H1 (cell line): ENCODE results near the gene GRIK2. TPM values are rescaled to one million over a fixed set of nuclear protein-coding genes. Genes with fewer than 3 reads are reported as not detected.

Experiments used
- CTCF ChIA-PET: fragments of 300-600 bp; sonication (Branson Sonifier 250); formaldehyde crosslinking; loops from one replicate; lab custom pipeline; 2021; ENCODE audit not compliant: partially characterized antibody; lab: Charles Lee
- POLR2A ChIA-PET: fragments of 300-600 bp; sonication (Branson Sonifier 250); formaldehyde crosslinking; loops from one replicate; lab custom pipeline; 2021; ENCODE audit warnings: inconsistent platforms; ENCODE audit not compliant: partially characterized antibody; lab: Charles Lee
- DNase-seq, 2 experiments: peaks; one replicate each; pipeline versions ENCODE4 v3.0.0 to v3.0.0-alpha.2; 2010 to 2022; ENCODE audit warnings: low spot score in 2 of 2, low read depth in 1 of 2, mixed read lengths in 1 of 2
- FAIRE-seq: peaks from 2 replicates; lab custom pipeline; 2011; peaks lifted over from hg19 to GRCh38; lab: Jason Lieb, UNC
- H2AFZ ChIP-seq: 2 replicates; pipeline ENCODE4 v1.8.1; 2012; ENCODE audit warnings: low read length, inconsistent platforms
- H2AK5ac ChIP-seq: 2 replicates; pipeline ENCODE4 v1.6.1; 2013; ENCODE audit warnings: low read depth, low read length
- H2BK120ac ChIP-seq: replicated peaks from 2 replicates; pipeline ENCODE3; 2013; ENCODE audit warnings: low read depth, low read length, inconsistent platforms
- H2BK12ac ChIP-seq: 2 replicates; pipeline ENCODE4 v1.6.1; 2013; ENCODE audit warnings: low read depth, low read length
- H2BK15ac ChIP-seq: 2 replicates; pipeline ENCODE4 v1.6.1; 2013; ENCODE audit warnings: low read length
- H2BK20ac ChIP-seq: 2 replicates; pipeline ENCODE4 v1.6.1; 2013; ENCODE audit warnings: low read length
- H2BK5ac ChIP-seq: 2 replicates; pipeline ENCODE4 v1.6.1; 2013; ENCODE audit warnings: low read depth, low read length
- H3K14ac ChIP-seq: 2 replicates; pipeline ENCODE4 v1.6.1; 2013; ENCODE audit warnings: inconsistent platforms; ENCODE audit not compliant: insufficient read length
- H3K18ac ChIP-seq: 2 replicates; pipeline ENCODE4 v1.6.1; 2013; ENCODE audit warnings: low read length; ENCODE audit errors: extremely low read depth
- H3K23ac ChIP-seq: 2 replicates; pipeline ENCODE4 v1.6.1; 2013; ENCODE audit warnings: inconsistent platforms; ENCODE audit not compliant: insufficient read length
- H3K23me2 ChIP-seq: 2 replicates; pipeline ENCODE4 v1.6.1; 2013; ENCODE audit warnings: low read depth, low read length
- H3K27ac ChIP-seq: 2 replicates; pipeline ENCODE4 v1.6.1; 2011; ENCODE audit warnings: low read depth, low read length, inconsistent platforms
- H3K27me3 ChIP-seq, 4 experiments: replicated peaks in 1 of 4; 1 replicate in 1 of 4; 2 replicates in 3 of 4; pipeline versions ENCODE4 v1.6.1 to v1.8.1; 2011 to 2013; ENCODE audit warnings: low read length in 3 of 4, mild to moderate bottlenecking in 3 of 4, inconsistent platforms in 2 of 4, mixed read lengths in 2 of 4, moderate library complexity in 1 of 4; ENCODE audit not compliant: control insufficient read depth in 3 of 4, insufficient read depth in 3 of 4; ENCODE audit errors: extremely low read depth in 1 of 4
- H3K36me3 ChIP-seq, 4 experiments: 2 replicates each; pipeline versions ENCODE4 v1.6.1 to v1.8.1; 2011 to 2013; ENCODE audit warnings: mild to moderate bottlenecking in 4 of 4, low read length in 3 of 4, moderate library complexity in 2 of 4, control low read depth in 1 of 4, inconsistent platforms in 1 of 4; ENCODE audit not compliant: insufficient read depth in 4 of 4, control insufficient read depth in 2 of 4
- H3K4ac ChIP-seq: replicated peaks from 2 replicates; pipeline ENCODE3; 2013; ENCODE audit warnings: low read length, low read depth, mixed read lengths, inconsistent platforms; ENCODE audit not compliant: insufficient read length
- H3K4me1 ChIP-seq, 4 experiments: replicated peaks in 1 of 4; 1 replicate in 1 of 4; 2 replicates in 3 of 4; pipeline versions ENCODE4 v1.6.1 to v1.8.1; 2011 to 2013; ENCODE audit warnings: low read length in 3 of 4, inconsistent platforms in 2 of 4, mixed read lengths in 1 of 4; ENCODE audit not compliant: insufficient read depth in 4 of 4, control insufficient read depth in 3 of 4
- H3K4me2 ChIP-seq, 2 experiments: 2 replicates each; pipeline versions ENCODE4 v1.6.1 to v1.8.1; 2011 to 2013; ENCODE audit warnings: low read depth in 2 of 2, low read length in 2 of 2, control low read depth in 1 of 2, inconsistent platforms in 1 of 2, mild to moderate bottlenecking in 1 of 2; ENCODE audit not compliant: insufficient read depth in 1 of 2
- H3K4me3 ChIP-seq, 4 experiments: fragments of 200-600, 300-600 bp in 1 of 4; sonication (generic), shearing (Covaris generic), sonication (Bioruptor Twin) in 1 of 4; 2 replicates each; pipeline versions ENCODE4 v1.5.1 to v1.8.1; 2011 to 2016; ENCODE audit warnings: low read length in 4 of 4, low read depth in 3 of 4, control low read depth in 2 of 4, inconsistent platforms in 2 of 4, mild to moderate bottlenecking in 2 of 4, mixed read lengths in 1 of 4, moderate library complexity in 1 of 4; ENCODE audit not compliant: insufficient read depth in 2 of 4; ENCODE audit errors: extremely low read depth in 1 of 4
- H3K56ac ChIP-seq: replicated peaks from 2 replicates; pipeline ENCODE3; 2013; ENCODE audit warnings: low read depth, mild to moderate bottlenecking, mixed read lengths, low read length, inconsistent platforms; ENCODE audit not compliant: insufficient read length
- H3K79me1 ChIP-seq: 2 replicates; pipeline ENCODE4 v1.6.1; 2013; ENCODE audit warnings: low read depth, low read length, control low read depth
- H3K79me2 ChIP-seq, 2 experiments: 2 replicates each; pipeline versions ENCODE4 v1.6.1 to v1.8.1; 2012 to 2013; ENCODE audit warnings: low read length in 2 of 2, mild to moderate bottlenecking in 2 of 2, inconsistent platforms in 1 of 2; ENCODE audit not compliant: insufficient read depth in 2 of 2, control insufficient read depth in 1 of 2
- H3K9ac ChIP-seq, 4 experiments: replicated peaks in 1 of 4; 1 replicate in 1 of 4; 2 replicates in 3 of 4; pipeline versions ENCODE4 v1.6.1 to v1.8.1; 2011 to 2013; ENCODE audit warnings: low read depth in 3 of 4, low read length in 3 of 4, control low read depth in 2 of 4, mild to moderate bottlenecking in 2 of 4, moderate library complexity in 2 of 4, inconsistent platforms in 1 of 4; ENCODE audit errors: extremely low read depth in 1 of 4
- H3K9me3 ChIP-seq, 2 experiments: 2 replicates each; pipeline versions ENCODE4 v1.6.1 to v1.8.1; 2012 to 2013; ENCODE audit warnings: mild to moderate bottlenecking in 2 of 2, moderate library complexity in 2 of 2, control low read depth in 1 of 2, inconsistent platforms in 1 of 2, low read depth in 1 of 2, low read length in 1 of 2, mixed read lengths in 1 of 2; ENCODE audit not compliant: insufficient read depth in 2 of 2
- H4K20me1 ChIP-seq, 2 experiments: replicated peaks in 1 of 2; 2 replicates each; pipeline versions ENCODE3 to v1.8.1; 2011 to 2013; ENCODE audit warnings: inconsistent platforms in 2 of 2, low read length in 2 of 2, mild to moderate bottlenecking in 1 of 2; ENCODE audit not compliant: insufficient read depth in 2 of 2, control insufficient read depth in 1 of 2
- H4K5ac ChIP-seq: 2 replicates; pipeline ENCODE4 v1.6.1; 2013; ENCODE audit warnings: low read length, low read depth, mixed read lengths, inconsistent platforms; ENCODE audit not compliant: insufficient read length
- H4K8ac ChIP-seq: 2 replicates; pipeline ENCODE4 v1.8.0; 2013; ENCODE audit warnings: mild to moderate bottlenecking, moderate library complexity, low read length, inconsistent platforms; ENCODE audit not compliant: insufficient read depth; ENCODE audit errors: extremely low read depth
- H4K91ac ChIP-seq: replicated peaks from 2 replicates; pipeline ENCODE3; 2013; ENCODE audit warnings: low read length, mixed read lengths, inconsistent platforms; ENCODE audit not compliant: insufficient read length
- BCL11A ChIP-seq, 2 experiments: IDR thresholded peaks; one replicate each; pipeline ENCODE4 v1.6.1; 2011; ENCODE audit warnings: low read depth in 2 of 2, low read length in 2 of 2, mild to moderate bottlenecking in 2 of 2
- JUN ChIP-seq: IDR thresholded peaks from 2 replicates; pipeline ENCODE4 v1.6.1; 2011; ENCODE audit warnings: low read depth, mild to moderate bottlenecking, improper control_type of control experiment, low read length
- JUND ChIP-seq: IDR thresholded peaks from 2 replicates; pipeline ENCODE4 v1.6.1; 2011; ENCODE audit warnings: mild to moderate bottlenecking, improper control_type of control experiment, low read length
- NANOG ChIP-seq: IDR thresholded peaks from 2 replicates; pipeline ENCODE4 v1.6.1; 2011; ENCODE audit warnings: low read length, low read depth, mild to moderate bottlenecking, inconsistent platforms; ENCODE audit not compliant: insufficient read depth, poor library complexity, severe bottlenecking
- NRF1 ChIP-seq: IDR thresholded peaks from 2 replicates; pipeline ENCODE4 v1.6.1; 2011; ENCODE audit warnings: mild to moderate bottlenecking, low read depth, low read length, improper control_type of control experiment
- POLR2AphosphoS5 ChIP-seq: IDR thresholded peaks from 2 replicates; pipeline ENCODE4 v1.6.1; 2011; ENCODE audit warnings: low read depth, low read length
- RBBP5 ChIP-seq: IDR thresholded peaks from 2 replicates; pipeline ENCODE4 v1.7.1; 2012; ENCODE audit warnings: low read depth, mild to moderate bottlenecking, inconsistent platforms, low read length, moderate library complexity, borderline replicate concordance
- SUZ12 ChIP-seq: fragments of 200-600 bp; sonication (generic); IDR thresholded peaks from 2 replicates; pipeline ENCODE4 v1.6.1; 2012; ENCODE audit warnings: mild to moderate bottlenecking, inconsistent platforms, low read length, moderate library complexity, mixed read lengths
- TEAD4 ChIP-seq: IDR thresholded peaks from 2 replicates; pipeline ENCODE4 v1.6.1; 2012; ENCODE audit warnings: low read depth, low read length, inconsistent platforms, mixed read lengths
- USF2 ChIP-seq: IDR thresholded peaks from 2 replicates; pipeline ENCODE4 v1.6.1; 2011; ENCODE audit warnings: low read length, improper control_type of control experiment
- WGBS, 2 experiments: shearing (Covaris generic) in 1 of 2; methylation state at CpG; one replicate each; pipeline versions ENCODE4 v1.1.6 to v1.1.7; 2013 to 2015; ENCODE audit warnings: low lambda C conversion rate in 2 of 2, mixed read lengths in 2 of 2, inconsistent platforms in 1 of 2, low coverage in 1 of 2, missing lambda C conversion rate in 1 of 2; ENCODE audit not compliant: insufficient replicate concordance in 2 of 2, insufficient coverage in 1 of 2, insufficient read length in 1 of 2; ENCODE audit errors: extremely low coverage in 1 of 2, missing lambda C conversion rate in 1 of 2; 5-methylcytosine and 5-hydroxymethylcytosine counted together
- polyA plus RNA-seq, 7 experiments: library from polyadenylated mRNA; depleted of rRNA in 3 of 7; stranded (reverse) in 5 of 7; unstranded in 2 of 7; fragments of >200 nt in 5 of 7; fragments of 200-250 nt in 2 of 7; gene quantifications; 1 replicate in 5 of 7; 2 replicates in 1 of 7; 4 replicates in 1 of 7; pipeline versions ENCODE4 v1.2.1 to v1.2.3, GENCODE V29; 2011 to 2013; ENCODE audit warnings: missing spikeins in 2 of 7, mixed read lengths in 2 of 7
- total RNA-seq: library from RNA; stranded (reverse); fragmentation: NEBNext Ultra II Directional; extraction: Animal tissue kit (Norgen Biotek cat#: 25700); gene quantifications from 2 replicates; pipeline ENCODE4 v1.2.1, GENCODE V29; 2021

GRIK2 gene
- total and polyA plus RNA-seq, 2 of the 8 experiments (the other 6 are each of a cell fraction or from before 2014, with no cell fraction given) = 1.8 to 2.2 TPM

- no peaks in the 10 kb centered on the region for H3K23me2 ChIP-seq
- no peak overlapping the region for H2AK5ac ChIP-seq
- H3K23ac ChIP-seq = no peak overlapping the region
- no peak overlapping the region for H3K4ac ChIP-seq
- no peaks in the 10 kb centered on the region for H4K20me1 ChIP-seq
- no peak overlapping the region for H3K14ac ChIP-seq
- ChIA-PET CTCF (no interaction called here), POLR2A (no interaction called here)
- no peaks in the 10 kb centered on the region; a peak in 1 of 4 replicates for H3K9me3 ChIP-seq
- H2BK15ac ChIP-seq = no peak overlapping the region
- no peak overlapping the region for H3K4me3 ChIP-seq
- no peak overlapping the region for H2BK20ac ChIP-seq
- H3K36me3 ChIP-seq = no peaks in the 10 kb centered on the region
- H3K79me1 ChIP-seq = no peaks in the 10 kb centered on the region
- no peak overlapping the region for H4K8ac ChIP-seq
- H3K79me2 ChIP-seq = no peaks in the 10 kb centered on the region
- H3K56ac ChIP-seq = no peak overlapping the region
- FAIRE-seq = no peak
- DNase-seq = no peak
- no peak overlapping the region for H3K18ac ChIP-seq
- no peaks in the 10 kb centered on the region for H3K4me1 ChIP-seq
- no peak overlapping the region for H3K4me2 ChIP-seq
- WGBS, 2 experiments = 91% methylated on average over 4 of the region's 4 CpGs; no CpG with 5 or more reads in 1 of the 2 experiments
- no peak overlapping the region for H4K91ac ChIP-seq
- H3K27me3 ChIP-seq = no peaks in the 10 kb centered on the region
- no peak overlapping the region for H4K5ac ChIP-seq
- no peak overlapping the region for H2BK120ac ChIP-seq
- H2BK12ac ChIP-seq = no peak overlapping the region
- H3K27ac ChIP-seq = no peak overlapping the region
- H2BK5ac ChIP-seq = no peak overlapping the region
- no peak overlapping the region for H2AFZ ChIP-seq
- H3K9ac ChIP-seq = no peak overlapping the region
- TF ChIP-seq TEAD4 = no peak
- no peak for TF ChIP-seq USF2
- TF ChIP-seq POLR2AphosphoS5 = no peak
- TF ChIP-seq NANOG = no peak
- no peak for TF ChIP-seq BCL11A (IDR thresholded peaks at IDR 0.05; ENCODE audit: low read depth in 2 of 2, low read length in 2 of 2)
- no peak for TF ChIP-seq NRF1
- TF ChIP-seq JUN = no peak
- no peak for TF ChIP-seq JUND
- TF ChIP-seq RBBP5 = no peak
- TF ChIP-seq SUZ12 = no peak
- TF ChIP-seq, all 59 proteins: peak for 0
Measured at GRCh38 chr6:102015431-102015830, 621.9 kb downstream of the GRIK2 start.
